ENCODE data around the gene VEPH1.

VEPH1 gene

GRCh38 chr3:157423337-157423736 lies 79.9 kb downstream of the VEPH1 start:
- DNase-seq: no peak

GRCh38 chr3:157420606-157421130 lies 82.5 kb downstream of the VEPH1 start:
- no peak for DNase-seq

GRCh38 chr3:157418104-157418503 lies 85.1 kb downstream of the VEPH1 start:
- DNase-seq: no peak

- DNase-seq: no peak
These were observed 86.0 kb downstream of the VEPH1 start for GRCh38 chr3:157417247-157417646.

- DNase-seq: no peak
These were observed 86.7 kb downstream of the VEPH1 start for GRCh38 chr3:157416347-157417087.

GRCh38 chr3:157414861-157415260 lies 88.4 kb downstream of the VEPH1 start:
- no peak for DNase-seq

- no peak for DNase-seq
These were observed 90.8 kb downstream of the VEPH1 start for GRCh38 chr3:157412323-157412855.

GRCh38 chr3:157410945-157411344 lies 92.3 kb downstream of the VEPH1 start:
- no peak for DNase-seq

- DNase-seq: no peak
These were observed 93.7 kb downstream of the VEPH1 start for GRCh38 chr3:157409516-157409915.

- DNase-seq: no peak
These were observed 94.6 kb downstream of the VEPH1 start for GRCh38 chr3:157408499-157409149.

GRCh38 chr3:157407769-157408168 lies 95.4 kb downstream of the VEPH1 start:
- DNase-seq: no peak

- DNase-seq: no peak
These were observed 96.8 kb downstream of the VEPH1 start for GRCh38 chr3:157406394-157406793.

- no peak for DNase-seq
These were observed 97.8 kb downstream of the VEPH1 start for GRCh38 chr3:157405457-157405856.

GRCh38 chr3:157404381-157404780 lies 98.8 kb downstream of the VEPH1 start:
- DNase-seq: no peak

GRCh38 chr3:157398598-157398997 lies 104.6 kb downstream of the VEPH1 start:
- DNase-seq: no peak

- DNase-seq: no peak
These were observed 108.8 kb downstream of the VEPH1 start for GRCh38 chr3:157394411-157394810.

GRCh38 chr3:157393113-157393512 lies 110.1 kb downstream of the VEPH1 start:
- no peak for DNase-seq

- DNase-seq: no peak
These were observed 111.1 kb downstream of the VEPH1 start for GRCh38 chr3:157392104-157392503.

GRCh38 chr3:157390713-157391515 lies 112.3 kb downstream of the VEPH1 start:
- no peak for DNase-seq

GRCh38 chr3:157388976-157389375 lies 114.2 kb downstream of the VEPH1 start:
- DNase-seq: no peak

- DNase-seq: no peak
These were observed 115.3 kb downstream of the VEPH1 start for GRCh38 chr3:157387708-157388435.

- DNase-seq: no peak
These were observed 118.7 kb downstream of the VEPH1 start for GRCh38 chr3:157384491-157384890.

GRCh38 chr3:157384031-157384430 lies 119.2 kb downstream of the VEPH1 start:
- DNase-seq: no peak

Measured in DMS53 (cell line).